Activated T-helper 1 cell treated with Interleukin-2 at 50 U/mL for 16 hours (primary cell): ENCODE data around the gene NOTUM.
"Not testable (repeated sequence)": the region's sequence is repeated elsewhere in the genome, so short reads cannot be mapped to it uniquely, and the experiment has no call there.

Experiments used
- DNase-seq: peaks from one replicate; pipeline ENCODE4 v3.0.0-alpha.2; 2020; ENCODE audit warnings: low read depth

The NOTUM gene

DNA sequence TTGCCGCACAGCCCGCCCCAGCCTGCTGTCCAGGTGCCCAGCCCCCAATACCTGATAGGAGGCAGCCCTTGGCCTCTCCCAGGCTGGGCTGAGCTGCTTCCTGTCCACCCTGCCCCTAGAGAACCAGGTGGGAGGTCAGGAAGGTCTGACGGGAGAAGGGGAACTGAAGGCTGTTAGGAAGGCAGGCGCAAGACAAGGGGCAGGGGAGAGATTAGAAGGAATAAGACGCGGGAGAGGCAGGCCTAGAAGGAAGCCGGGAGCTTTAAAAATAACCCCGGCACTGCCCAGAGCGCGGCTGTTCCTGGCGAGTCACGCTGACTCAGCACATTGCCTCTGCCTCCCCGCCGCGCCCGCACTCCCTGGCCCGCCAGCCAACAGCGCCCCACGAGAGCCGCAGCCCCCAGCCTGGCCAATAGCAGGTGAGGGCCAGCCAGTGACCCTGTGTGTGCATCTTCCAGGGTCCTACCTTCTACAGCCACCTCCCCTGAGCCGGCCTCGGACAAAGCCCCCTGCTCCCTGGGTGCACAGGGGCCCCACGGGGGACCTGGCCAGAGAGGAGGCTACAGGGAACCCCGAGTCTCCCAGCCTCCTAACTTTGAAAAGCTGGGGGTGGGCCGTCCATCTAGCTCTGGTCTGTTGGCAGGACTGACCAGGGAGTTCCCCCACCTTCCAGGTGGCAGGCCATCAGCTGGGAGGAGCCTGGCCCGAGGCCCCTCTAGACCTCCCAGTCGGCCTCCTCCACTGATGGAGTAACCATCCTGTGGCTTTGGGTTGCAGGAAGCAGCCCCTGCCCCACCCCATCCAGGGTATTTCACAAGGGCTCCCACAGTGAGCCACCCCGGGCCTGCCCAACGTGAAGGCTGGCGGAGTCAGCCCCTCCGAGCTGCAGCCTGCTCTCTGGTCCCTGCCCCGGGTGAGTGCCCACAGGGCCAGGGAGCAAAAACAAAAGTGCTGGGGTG lies 37.4 kb downstream of the NOTUM start:
- no peak for DNase-seq

GRCh38 chr17:81922566-81923301 lies 38.3 kb downstream of the NOTUM start:
- DNase-seq, result no peak

GRCh38 chr17:81921996-81922565 lies 38.9 kb downstream of the NOTUM start:
- no peak for DNase-seq

GRCh38 chr17:81921537-81921862 lies 39.5 kb downstream of the NOTUM start:
- no peak for DNase-seq

GRCh38 chr17:81920612-81921536 lies 40.1 kb downstream of the NOTUM start:
- DNase-seq, result no peak

DNA sequence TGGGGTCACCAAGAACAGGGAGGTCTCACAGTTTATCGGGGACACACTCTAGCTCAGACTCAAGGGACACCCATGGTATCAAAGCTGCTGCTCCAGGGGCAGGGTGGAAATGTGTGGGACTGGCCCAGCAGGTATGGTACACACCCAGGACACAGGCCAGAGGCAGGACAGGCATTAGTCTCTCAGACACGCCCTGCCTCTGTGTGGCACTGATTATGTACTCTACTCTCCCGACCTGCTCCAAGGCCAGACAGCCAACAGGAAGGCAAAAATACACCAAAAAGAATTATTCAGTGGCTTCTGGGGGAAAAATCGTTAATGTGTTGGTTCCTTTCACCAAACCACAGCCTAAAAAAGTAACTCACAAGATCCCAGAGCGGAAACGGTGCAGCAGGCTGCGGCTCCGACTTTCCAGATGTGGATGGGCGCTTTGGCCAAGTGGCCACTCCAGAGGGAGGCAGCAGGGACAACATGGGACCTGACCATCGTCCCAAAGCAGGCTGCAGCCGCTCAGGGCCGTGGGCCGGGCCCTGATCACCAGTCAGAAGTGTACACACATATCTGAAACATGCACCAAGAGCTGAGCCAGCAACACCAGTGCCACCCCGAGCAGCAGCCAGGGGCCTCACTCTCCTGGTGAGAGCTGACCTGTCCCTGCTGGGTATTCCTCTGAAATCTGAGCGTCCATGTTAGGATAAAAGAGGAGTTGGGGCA lies 42.0 kb downstream of the NOTUM start:
- no peak for DNase-seq

DNA sequence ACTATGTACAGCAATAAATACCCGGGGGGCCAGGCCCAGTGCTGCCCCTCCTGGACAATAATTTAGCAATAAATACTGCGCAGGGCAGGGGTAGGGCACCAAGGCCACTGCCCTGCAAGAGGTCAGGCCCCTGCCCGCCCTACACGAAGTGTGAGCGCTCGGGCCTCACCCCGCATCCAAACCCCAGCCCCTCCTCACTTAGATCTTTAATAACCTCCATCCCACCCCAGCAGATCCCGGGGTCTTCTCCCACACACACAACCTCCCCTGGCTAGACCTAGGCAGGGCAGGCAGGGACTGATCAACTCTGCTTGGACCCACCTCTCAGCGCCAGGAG lies 42.7 kb downstream of the NOTUM start:
- not testable (repeated sequence) for DNase-seq

DNA sequence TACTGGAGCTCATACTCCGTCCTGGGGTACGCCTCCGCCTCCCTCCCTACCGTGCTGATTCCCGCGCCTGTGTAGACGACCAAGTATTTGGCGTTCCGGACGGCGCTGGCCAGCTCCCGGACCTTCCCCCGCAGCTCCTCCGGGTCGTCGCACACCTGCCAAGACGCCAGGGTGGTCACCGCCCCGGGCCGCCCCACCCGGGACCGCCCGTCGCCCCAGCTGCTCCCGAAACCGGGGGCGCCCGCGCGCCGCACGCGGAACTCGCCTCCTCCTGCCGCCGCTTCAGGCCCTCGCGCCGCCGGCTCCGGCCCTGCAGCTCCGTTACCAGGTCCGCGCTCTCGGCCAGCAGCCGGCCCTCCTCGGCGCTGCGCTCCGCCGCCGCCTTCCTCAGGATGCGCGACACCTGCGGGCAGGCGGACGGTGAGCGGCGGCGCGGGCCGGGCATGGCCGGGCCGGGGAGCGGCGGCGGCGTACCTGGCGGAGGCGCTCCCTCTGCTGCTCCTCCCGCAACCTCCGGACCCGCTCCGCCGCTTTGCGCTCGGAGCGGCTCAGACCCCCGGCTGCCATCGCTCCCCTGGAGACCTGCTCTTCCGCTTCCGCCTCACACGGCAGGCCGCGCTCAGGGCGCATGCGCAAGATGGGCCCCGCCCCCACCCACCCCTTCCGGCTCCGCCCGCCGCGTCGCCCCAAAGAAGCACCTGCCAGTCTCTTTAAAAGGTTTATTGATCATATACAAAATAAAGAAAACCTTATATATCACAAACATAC lies 43.2 kb downstream of the NOTUM start, which contains the start of gene SIRT7:
Gene SIRT7 (minus strand): TSS at position 612 of the 768 bp plus-strand sequence. CDS start 45 bp downstream, at position 567.
- DNase-seq, result peak; percentile 78

- DNase-seq, result no peak
Observed at GRCh38 chr17:81916234-81917001, 44.6 kb downstream of the NOTUM start.

- no peak for DNase-seq
Observed at GRCh38 chr17:81915331-81915730, 45.7 kb downstream of the NOTUM start.

DNA sequence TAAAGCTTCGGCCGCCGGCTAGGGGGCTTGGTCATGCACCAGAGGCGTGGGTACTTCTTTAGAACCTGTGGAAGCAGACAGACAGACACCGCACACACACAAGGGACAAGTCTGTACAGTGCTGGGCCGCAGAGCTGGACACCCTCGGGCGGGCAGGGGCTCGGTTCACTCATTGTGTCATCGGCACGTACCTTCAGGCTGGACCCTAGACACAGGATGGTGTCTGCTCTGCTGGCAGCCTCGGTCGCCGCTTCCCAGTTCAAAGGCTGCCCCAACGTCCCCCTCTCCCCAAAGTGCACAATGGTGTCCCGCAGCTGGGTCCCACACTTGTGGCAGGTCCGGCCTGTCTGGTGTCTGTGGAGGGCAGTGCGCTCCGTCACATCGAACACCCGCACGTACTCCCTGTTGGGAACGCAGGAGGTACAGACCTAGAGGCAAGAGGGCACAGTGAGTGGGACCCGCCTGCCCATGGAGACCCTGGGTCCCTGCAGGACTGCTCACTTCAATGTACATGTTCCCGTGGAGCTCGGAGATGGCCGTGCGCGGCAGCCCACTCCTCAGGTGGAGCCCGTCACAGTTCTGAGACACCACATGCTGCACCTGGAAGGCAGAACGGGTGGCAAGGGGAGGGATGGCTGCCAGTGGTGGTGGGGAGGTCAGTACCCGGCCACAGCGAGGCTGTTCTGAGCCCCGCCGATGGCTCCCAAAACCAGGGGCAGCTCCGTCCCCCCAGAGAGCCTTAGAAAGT lies 46.7 kb downstream of the NOTUM start:
- no peak for DNase-seq

DNA sequence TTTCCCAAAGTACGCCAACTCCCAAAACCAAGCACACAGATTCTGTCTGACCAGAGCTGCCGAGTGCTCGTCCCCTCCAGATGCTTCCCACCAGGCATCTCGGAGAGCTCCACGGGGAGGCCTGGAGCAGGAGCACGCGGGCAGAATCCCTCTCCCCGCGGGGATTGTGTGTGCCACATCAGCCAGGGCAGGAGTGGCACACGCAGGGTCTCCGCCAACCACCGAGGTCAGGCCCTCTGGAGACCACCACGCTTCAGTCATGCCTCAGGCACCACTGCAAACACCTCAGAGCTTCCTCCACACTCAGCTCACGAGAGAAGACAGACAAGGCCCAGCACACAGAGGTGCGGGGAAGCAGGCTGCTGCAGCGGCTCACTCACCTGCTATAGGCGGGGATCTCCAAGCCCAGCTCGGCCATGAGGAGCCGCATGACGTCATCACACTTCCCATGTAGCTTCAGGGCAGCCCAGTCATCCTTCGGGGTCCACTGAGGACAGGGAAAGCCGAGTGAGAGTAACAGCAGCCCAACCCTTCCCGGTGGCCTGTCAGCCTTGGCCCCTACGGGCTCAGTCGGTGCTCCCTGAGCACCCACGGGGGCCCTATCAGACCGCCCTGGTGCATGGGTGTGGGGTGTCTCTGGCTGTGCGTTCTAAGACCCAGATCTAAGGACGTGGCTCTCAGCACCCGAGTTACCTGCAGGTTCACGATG lies 47.4 kb downstream of the NOTUM start:
- DNase-seq, result no peak

DNA sequence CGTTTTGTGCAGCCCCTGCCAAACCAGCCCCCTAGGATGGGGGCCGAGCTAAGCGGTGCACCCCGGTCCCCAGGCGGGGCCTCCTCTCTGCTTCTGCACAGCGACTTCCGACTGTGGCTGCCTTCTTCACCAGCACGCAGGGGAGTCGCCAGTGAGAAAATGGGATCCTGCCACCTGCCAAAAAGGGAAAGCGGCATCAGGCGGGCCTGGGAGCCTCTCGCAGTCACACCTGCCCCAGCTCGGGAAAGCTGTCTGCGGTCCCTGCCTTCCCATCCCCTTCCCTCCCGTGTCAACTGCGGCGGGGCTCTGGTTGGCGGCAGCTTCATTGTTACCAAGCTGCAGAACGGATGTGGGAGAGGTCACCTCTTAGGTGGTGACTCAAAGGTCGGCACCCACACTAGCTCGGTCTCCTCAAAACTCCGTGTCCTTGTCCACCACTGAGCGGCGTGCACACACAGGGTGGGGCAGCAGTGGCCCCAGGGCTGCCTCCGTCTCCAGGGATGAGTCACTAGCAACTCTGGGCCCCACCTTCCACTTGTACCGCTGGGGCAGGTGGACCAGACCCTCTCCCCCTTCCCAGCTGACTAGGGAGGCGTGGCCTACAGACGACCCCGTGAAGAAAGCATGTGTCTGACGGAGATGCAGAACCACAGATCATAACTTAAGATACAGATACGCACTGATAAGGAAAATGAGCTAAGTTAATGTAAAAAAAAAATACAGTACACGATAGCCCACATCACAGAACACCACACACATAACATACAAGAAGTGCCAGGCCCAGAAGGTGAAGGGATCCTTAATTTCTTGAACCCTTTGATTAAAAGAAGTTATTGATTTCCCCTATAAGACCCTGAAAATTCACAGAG lies 48.3 kb downstream of the NOTUM start:
- DNase-seq, result no peak

GRCh38 chr17:81911969-81912368 lies 49.0 kb downstream of the NOTUM start:
- no peak for DNase-seq

DNA sequence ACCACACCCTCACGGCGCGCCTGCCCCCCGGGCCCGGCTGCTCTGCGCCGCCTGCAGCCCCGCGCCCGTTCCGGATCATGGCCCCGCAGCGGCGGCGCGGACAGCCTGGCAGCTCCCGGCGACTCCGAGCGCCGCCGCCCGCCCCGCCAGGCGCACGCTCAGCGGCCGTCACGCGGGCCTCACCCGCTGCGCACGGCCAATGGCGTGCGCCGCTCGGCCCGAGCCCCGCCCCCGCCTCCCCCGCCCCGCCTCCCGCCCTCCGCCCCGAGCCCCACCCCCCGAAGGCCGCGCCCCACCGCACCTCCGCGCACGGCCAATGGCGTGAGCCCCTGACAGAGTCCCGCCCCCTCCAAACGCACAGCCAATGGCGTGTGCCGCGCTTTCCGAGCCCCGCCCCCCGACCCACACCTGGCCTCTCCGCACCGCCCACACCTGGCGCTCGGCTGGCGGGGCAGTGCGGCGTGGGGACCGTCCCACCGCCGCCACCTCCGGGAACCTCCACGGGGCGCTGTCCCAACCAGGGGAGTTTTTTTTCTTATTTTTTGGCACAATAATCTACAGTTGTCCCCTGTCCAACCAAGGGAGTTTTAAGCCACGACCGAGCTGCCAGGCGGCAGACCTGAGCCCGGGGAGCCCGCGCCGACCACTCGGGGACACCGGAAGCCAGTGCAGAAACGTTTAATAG lies 49.6 kb downstream of the NOTUM start, which contains the start of gene PCYT2:
Gene PCYT2 (minus strand): TSS at position 123 of the 685 bp plus-strand sequence. CDS start 44 bp downstream, at position 79.
- peak; percentile 88 for DNase-seq

DNA sequence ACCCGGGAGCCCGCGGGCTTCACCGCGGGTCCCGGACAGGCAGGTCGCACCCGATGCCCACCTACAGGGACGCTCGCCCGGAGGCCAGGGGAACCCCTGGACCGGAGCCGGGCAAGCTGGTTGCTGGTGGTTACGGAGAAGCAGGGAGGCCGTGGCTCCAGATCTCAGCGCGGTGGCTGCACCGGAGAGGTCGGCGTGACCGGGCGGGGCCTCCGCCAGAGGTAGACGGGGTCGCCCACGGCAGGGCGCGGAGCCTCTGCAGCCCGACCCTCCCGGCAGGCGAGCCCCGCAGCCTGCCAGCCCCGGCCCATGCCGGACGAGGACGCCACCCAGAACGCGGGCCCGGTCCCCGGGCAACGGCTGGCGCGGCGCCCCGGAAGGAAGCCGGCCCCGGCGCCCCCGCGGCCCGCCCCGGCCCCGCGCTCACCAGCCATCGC lies 50.1 kb downstream of the NOTUM start:
- no peak for DNase-seq
